Neural cell (in vitro differentiated cells): ENCODE results near the gene IL21R. TPM values are rescaled to one million over a fixed set of nuclear protein-coding genes. Genes with fewer than 3 reads are reported as not detected.

Experiments
- H2AFZ ChIP-seq: fragments of 200-600, 300-800 bp; sonication (generic), shearing (Covaris generic); 2 replicates; pipeline ENCODE4 v1.6.0; 2014; ENCODE audit warnings: low read depth, mild to moderate bottlenecking, antibody characterized with exemption, low read length, moderate library complexity
- H3F3A ChIP-seq: fragments of 200-600 bp; shearing (Covaris generic); 2 replicates; pipeline ENCODE4 v1.6.1; 2016; ENCODE audit warnings: mild to moderate bottlenecking, moderate library complexity, mixed read lengths, antibody characterized with exemption, low read length; ENCODE audit not compliant: insufficient read depth, poor library complexity, severe bottlenecking
- H3K27ac ChIP-seq: fragments of 200-600, 300-800 bp; sonication (generic), shearing (Covaris generic); 2 replicates; pipeline ENCODE4 v1.5.1; 2014; ENCODE audit warnings: mild to moderate bottlenecking, low read length, moderate library complexity
- H3K27me3 ChIP-seq: fragments of 300-800, 200-600 bp; sonication (generic), shearing (Covaris generic); 2 replicates; pipeline ENCODE4 v1.6.0; 2014; ENCODE audit warnings: mild to moderate bottlenecking, low read depth, low read length, moderate library complexity; ENCODE audit not compliant: insufficient read depth
- H3K36me3 ChIP-seq: fragments of 300-800, 200-600 bp; sonication (generic), shearing (Covaris generic); 2 replicates; pipeline ENCODE4 v1.5.1; 2014; ENCODE audit warnings: mild to moderate bottlenecking, antibody characterized with exemption, low read length, moderate library complexity; ENCODE audit not compliant: insufficient read depth
- H3K4me2 ChIP-seq: fragments of 300-800, 200-600 bp; sonication (generic), shearing (Covaris generic); 2 replicates; pipeline ENCODE4 v1.6.0; 2014; ENCODE audit warnings: mild to moderate bottlenecking, low read length
- H3K4me3 ChIP-seq: fragments of 300-800, 200-600 bp; sonication (generic), shearing (Covaris generic); 2 replicates; pipeline ENCODE4 v1.5.1; 2014; ENCODE audit warnings: mild to moderate bottlenecking, low read length, moderate library complexity
- H3K79me2 ChIP-seq: fragments of 200-600 bp; shearing (Covaris generic); replicated peaks from 2 replicates; pipeline ENCODE4 v1.6.0; 2014; ENCODE audit warnings: mild to moderate bottlenecking, low read length, moderate library complexity; ENCODE audit not compliant: insufficient read depth
- H3K9ac ChIP-seq: fragments of 300-800, 200-600 bp; sonication (generic), shearing (Covaris generic); 2 replicates; pipeline ENCODE4 v1.6.1; 2016; ENCODE audit warnings: mild to moderate bottlenecking, low read length, mixed read lengths
- H3K9me2 ChIP-seq: fragments of 200-600 bp; shearing (Covaris generic); 2 replicates; pipeline ENCODE4 v1.6.1; 2016; ENCODE audit warnings: mild to moderate bottlenecking, low read length, mixed read lengths; ENCODE audit not compliant: insufficient read depth
- H3K9me3 ChIP-seq: fragments of 200-600, 300-800 bp; sonication (generic), shearing (Covaris generic); 2 replicates; pipeline ENCODE4 v1.6.1; 2016; ENCODE audit warnings: mild to moderate bottlenecking, mixed run types, low read length, moderate library complexity, mixed read lengths
- H4K20me1 ChIP-seq: fragments of 200-600 bp; shearing (Covaris generic); 2 replicates; pipeline ENCODE4 v1.6.1; 2016; ENCODE audit warnings: mild to moderate bottlenecking, mixed run types; ENCODE audit not compliant: insufficient read depth
- CTCF ChIP-seq: fragments of 450-650 bp; IDR thresholded peaks from 2 replicates; pipeline ENCODE4 v1.5.1; 2014; ENCODE audit warnings: antibody characterized with exemption, mild to moderate bottlenecking, moderate library complexity; ENCODE audit not compliant: poor library complexity, severe bottlenecking
- EP300 ChIP-seq: fragments of 450-650 bp; conservative IDR thresholded peaks from 2 replicates; pipeline ENCODE4 v1.6.1; 2014; ENCODE audit warnings: antibody characterized with exemption, mild to moderate bottlenecking, moderate library complexity; ENCODE audit not compliant: poor library complexity, severe bottlenecking
- EZH2 ChIP-seq: fragments of 200-600, 300-800 bp; shearing (Covaris generic), sonication (generic); IDR thresholded peaks from 2 replicates; pipeline ENCODE4 v1.6.1; 2014; ENCODE audit warnings: antibody characterized with exemption, low read length, borderline replicate concordance, mild to moderate bottlenecking; ENCODE audit not compliant: insufficient read depth, poor library complexity, severe bottlenecking
- POLR2AphosphoS5 ChIP-seq: IDR thresholded peaks from 2 replicates; pipeline ENCODE4 v1.6.1; 2012
- RAD21 ChIP-seq: fragments of 450-650 bp; conservative IDR thresholded peaks from 2 replicates; pipeline ENCODE4 v1.6.1; 2014; ENCODE audit warnings: antibody characterized with exemption, mild to moderate bottlenecking, moderate library complexity
- SMC3 ChIP-seq: fragments of 450-650 bp; conservative IDR thresholded peaks from 2 replicates; pipeline ENCODE4 v1.6.1; 2014; ENCODE audit warnings: antibody characterized with exemption, mild to moderate bottlenecking, moderate library complexity; ENCODE audit not compliant: poor library complexity
- TAF1 ChIP-seq: IDR thresholded peaks from 2 replicates; pipeline ENCODE4 v1.6.1; 2012; ENCODE audit warnings: low read depth
- polyA plus RNA-seq: library from polyadenylated mRNA; depleted of rRNA; stranded (reverse); fragments of >200 nt; gene quantifications from 2 replicates; pipeline ENCODE4 v1.2.3, GENCODE V29; 2014
- TF ChIP-seq, protein P1 (sequence below): IDR thresholded peaks from 2 replicates; pipeline ENCODE4 v1.6.1; 2012; ENCODE audit warnings: borderline replicate concordance

Gene IL21R
- polyA plus RNA-seq, 1 donor from 2014 or later: not detected

DNA sequence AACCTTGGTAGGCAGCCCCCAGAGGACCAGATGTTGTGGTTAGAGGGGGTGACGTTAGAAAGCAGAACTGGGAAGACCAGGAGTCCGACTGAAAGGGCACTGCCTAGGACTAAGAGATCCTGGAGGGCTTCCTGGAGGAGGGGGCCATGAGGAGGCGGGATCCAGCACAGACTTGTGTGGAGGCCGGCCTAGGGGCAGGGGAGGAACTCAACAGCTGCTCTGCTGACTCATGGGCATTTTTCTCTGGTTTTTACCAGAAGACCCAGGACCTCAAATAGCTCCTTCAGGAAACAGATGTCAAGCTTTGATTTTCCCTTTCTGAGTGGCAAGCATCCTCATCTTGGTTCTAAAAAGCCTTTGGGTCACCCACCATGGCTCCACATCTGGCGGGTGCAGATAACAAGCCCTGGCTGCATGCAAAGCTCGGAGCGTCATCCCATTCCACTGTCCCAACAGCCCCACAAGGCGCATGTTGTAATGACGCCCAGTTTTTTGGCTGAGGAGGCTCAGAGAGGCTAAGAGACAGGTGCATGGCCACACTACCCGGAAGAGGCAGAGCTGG, 29.0 kb downstream of the IL21R start:
- no peaks in the 10 kb centered on the region for H3K27me3 ChIP-seq

GRCh38 chr16:27431773-27432532, 30.0 kb downstream of the IL21R start:
- Histone ChIP-seq H3K79me2 (no peaks in the 10 kb centered on the region), H3K4me3 (no peak overlapping the region), H3K9me2 (no peaks in the 10 kb centered on the region), H3K27me3 (no peaks in the 10 kb centered on the region), H2AFZ (no peak overlapping the region), H4K20me1 (no peaks in the 10 kb centered on the region), H3K27ac (no peak overlapping the region), H3F3A (no peaks in the 10 kb centered on the region), H3K36me3 (no peaks in the 10 kb centered on the region), H3K9ac (no peak overlapping the region), H3K4me2 (no peak overlapping the region), H3K9me3 (no peaks in the 10 kb centered on the region)
- TF ChIP-seq SMC3 (no peak), EP300 (no peak), TAF1 (no peak), EZH2 (no peak), POLR2AphosphoS5 (no peak), CTCF (no peak), RAD21 (no peak)
- TF ChIP-seq, protein P1, sequence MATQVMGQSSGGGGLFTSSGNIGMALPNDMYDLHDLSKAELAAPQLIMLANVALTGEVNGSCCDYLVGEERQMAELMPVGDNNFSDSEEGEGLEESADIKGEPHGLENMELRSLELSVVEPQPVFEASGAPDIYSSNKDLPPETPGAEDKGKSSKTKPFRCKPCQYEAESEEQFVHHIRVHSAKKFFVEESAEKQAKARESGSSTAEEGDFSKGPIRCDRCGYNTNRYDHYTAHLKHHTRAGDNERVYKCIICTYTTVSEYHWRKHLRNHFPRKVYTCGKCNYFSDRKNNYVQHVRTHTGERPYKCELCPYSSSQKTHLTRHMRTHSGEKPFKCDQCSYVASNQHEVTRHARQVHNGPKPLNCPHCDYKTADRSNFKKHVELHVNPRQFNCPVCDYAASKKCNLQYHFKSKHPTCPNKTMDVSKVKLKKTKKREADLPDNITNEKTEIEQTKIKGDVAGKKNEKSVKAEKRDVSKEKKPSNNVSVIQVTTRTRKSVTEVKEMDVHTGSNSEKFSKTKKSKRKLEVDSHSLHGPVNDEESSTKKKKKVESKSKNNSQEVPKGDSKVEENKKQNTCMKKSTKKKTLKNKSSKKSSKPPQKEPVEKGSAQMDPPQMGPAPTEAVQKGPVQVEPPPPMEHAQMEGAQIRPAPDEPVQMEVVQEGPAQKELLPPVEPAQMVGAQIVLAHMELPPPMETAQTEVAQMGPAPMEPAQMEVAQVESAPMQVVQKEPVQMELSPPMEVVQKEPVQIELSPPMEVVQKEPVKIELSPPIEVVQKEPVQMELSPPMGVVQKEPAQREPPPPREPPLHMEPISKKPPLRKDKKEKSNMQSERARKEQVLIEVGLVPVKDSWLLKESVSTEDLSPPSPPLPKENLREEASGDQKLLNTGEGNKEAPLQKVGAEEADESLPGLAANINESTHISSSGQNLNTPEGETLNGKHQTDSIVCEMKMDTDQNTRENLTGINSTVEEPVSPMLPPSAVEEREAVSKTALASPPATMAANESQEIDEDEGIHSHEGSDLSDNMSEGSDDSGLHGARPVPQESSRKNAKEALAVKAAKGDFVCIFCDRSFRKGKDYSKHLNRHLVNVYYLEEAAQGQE: no peak

More for the DNA sequence above, 29.0 kb downstream of the IL21R start:
- Histone ChIP-seq H3F3A (no peaks in the 10 kb centered on the region), H3K9me3 (no peaks in the 10 kb centered on the region), H3K4me3 (no peak overlapping the region), H3K4me2 (no peak overlapping the region), H3K79me2 (no peaks in the 10 kb centered on the region), H3K36me3 (no peaks in the 10 kb centered on the region), H3K27ac (no peak overlapping the region), H4K20me1 (no peaks in the 10 kb centered on the region), H3K9me2 (no peaks in the 10 kb centered on the region), H3K9ac (no peak overlapping the region), H2AFZ (no peak overlapping the region)
- TF ChIP-seq CTCF (no peak), EZH2 (no peak), EP300 (no peak)
- TF ChIP-seq, protein P1: no peak
